Adrenal gland (tissue), 12 donors: ENCODE results near the gene NPBWR2. TPM values are rescaled to one million over a fixed set of nuclear protein-coding genes. Genes with fewer than 3 reads are reported as not detected.
"Not testable (repeated sequence)": the region's sequence is repeated elsewhere in the genome, so short reads cannot be mapped to it uniquely, and the experiment has no call there.

ENCODE experiments used
- DNase-seq, 7 donors: peaks; one replicate each; pipeline ENCODE4 v3.0.0-alpha.2; 2019 to 2020
- H3K27ac ChIP-seq, 5 donors: fragments of 200-600 bp; sonication (generic) in 4 of 5; 1 replicate in 3 of 5; 2 replicates in 2 of 5; pipeline versions ENCODE4 v1.5.1 to v1.8.0; 2016 to 2020; ENCODE audit warnings: mild to moderate bottlenecking in 1 of 5
- H3K27me3 ChIP-seq: fragments of 200-600 bp; 2 replicates; pipeline ENCODE4 v1.8.0; 2021
- H3K36me3 ChIP-seq, 2 donors: fragments of 200-600 bp; replicated peaks in 1 of 2; 1 replicate in 1 of 2; 2 replicates in 1 of 2; pipeline versions ENCODE4 v1.5.1 to v1.8.0; 2018 to 2022
- H3K4me1 ChIP-seq, 2 donors: fragments of 200-600 bp; replicated peaks in 1 of 2; 1 replicate in 1 of 2; 2 replicates in 1 of 2; pipeline versions ENCODE4 v1.5.1 to v1.8.0; 2018 to 2021
- H3K4me3 ChIP-seq, 4 donors: fragments of 200-600 bp; sonication (generic) in 3 of 4; one replicate each; pipeline ENCODE4 v1.5.1; 2016 to 2018
- H3K9me3 ChIP-seq, 3 donors: fragments of 200-600 bp; sonication (generic) in 1 of 3; replicated peaks in 1 of 3; 1 replicate in 2 of 3; 2 replicates in 1 of 3; pipeline versions ENCODE4 v1.5.1 to v1.8.0; 2016 to 2021
- CTCF ChIP-seq, 6 experiments: fragments of 450-650 bp in 4 of 6; fragments of 200-600 bp in 2 of 6; sonication (generic) in 1 of 6; IDR thresholded peaks; 1 replicate in 5 of 6; 2 replicates in 1 of 6; pipeline versions ENCODE4 v1.5.1 to v1.8.0; 2016 to 2021; ENCODE audit warnings: antibody characterized with exemption in 6 of 6, mild to moderate bottlenecking in 2 of 6, moderate library complexity in 1 of 6
- POLR2A ChIP-seq, 2 donors: fragments of 450-650 bp; IDR thresholded peaks; one replicate each; pipeline ENCODE4 v1.6.1; 2017; ENCODE audit warnings: antibody characterized with exemption in 2 of 2, mild to moderate bottlenecking in 2 of 2, moderate library complexity in 1 of 2
- WGBS, 4 donors: extraction: QIAGEN DNeasy Blood & Tissue Kit in 2 of 4; methylation state at CpG; one replicate each; pipeline versions ENCODE4 v1.1.5 to v1.1.7; 2013 to 2017; 5-methylcytosine and 5-hydroxymethylcytosine counted together
- intact Hi-C, 2 donors: fragments of 100-400 bp; cut with DNase I; formaldehyde crosslinking; loops; one replicate each; pipeline versions ENCODE4 v1.14.1 to v1.15.0; 2022 to 2023
- polyA plus RNA-seq, 3 donors: library from polyadenylated mRNA; stranded (reverse); fragments of 200-250 nt in 2 of 3; fragments of 350-450 nt in 1 of 3; fragmentation: Illumina TruSeq in 1 of 3; extraction: RNeasy Lipid Tissue Mini Kit (QIAGEN cat#74804) in 1 of 3; gene quantifications; one replicate each; pipeline ENCODE4 v1.2.3, GENCODE V29; 2013 to 2014
- total RNA-seq, 9 donors: library from RNA; depleted of rRNA in 4 of 9; stranded (reverse); fragments of >200 nt in 4 of 9; fragments of 120-200 nt in 1 of 9; fragmentation: NEBNext Ultra II Directional in 1 of 9; extraction: Animal tissue kit (Norgen Biotek cat#: 25700) in 1 of 9; gene quantifications; one replicate each; pipeline versions ENCODE4 v1.1.0 to v1.2.4, GENCODE V29; 2013 to 2023
- donor health status: healthy with polysubstance abuse.
- donor health status: Bipolar disorder and iron deficiency.
- donor health status: DM: yes; HTN: yes; CAD: no.
- donor health status: DM: no; HTN: no; CAD: no.
- donor health status: DM: no; HTN: no; CAD: no.
- donor health status: DM: yes; HTN: yes; CAD: no.

Gene NPBWR2
- total and polyA plus RNA-seq, 12 donors = 0.18 to 0.42 (median 0.33) TPM; not detected in 8

GRCh38 chr20:64119681-64120341 is 12.4 kb upstream of the NPBWR2 start:
- Histone ChIP-seq H3K27ac (no peak overlapping the region), H3K4me3 (no peak overlapping the region), H3K36me3 (no peaks in the 10 kb centered on the region), H3K9me3 (no peaks in the 10 kb centered on the region), H3K4me1 (no peaks in the 10 kb centered on the region), H3K27me3 (no peaks in the 10 kb centered on the region)
- peak in 5 of 7 donors; percentile 9 to 46 (median 20) for DNase-seq
- WGBS, 4 donors = 49 to 68% (median 54%) methylated on average over 5 to 14 of the region's 14 CpGs
- no peak for TF ChIP-seq POLR2A (IDR thresholded peaks at IDR 0.05)
- no peak for TF ChIP-seq CTCF (IDR thresholded peaks at IDR 0.05)
- intact Hi-C loops = loop anchor here in 1 of 2 donors (10.0 kb wide), 1 partner anchor 85 kb away; the partner anchor contains the start of gene C20orf204

- H3K4me3 ChIP-seq = no peak overlapping the region
- peak in 4 of 7 donors; percentile 2 to 52 (median 13) for DNase-seq
- no peaks in the 10 kb centered on the region for H3K9me3 ChIP-seq
- TF ChIP-seq CTCF (IDR thresholded peaks at IDR 0.05) (no peak), POLR2A (IDR thresholded peaks at IDR 0.05) (no peak)
- H3K36me3 ChIP-seq = no peaks in the 10 kb centered on the region
- no peak overlapping the region for H3K27ac ChIP-seq
- intact Hi-C loops = loop anchor here in 1 of 2 donors (10.0 kb wide), 1 partner anchor 84 kb away; the partner anchor contains the start of gene C20orf204
- no peaks in the 10 kb centered on the region for H3K4me1 ChIP-seq
- H3K27me3 ChIP-seq = no peaks in the 10 kb centered on the region
- WGBS, 4 donors = 71 to 75% (median 73%) methylated on average over 2 to 8 of the region's 8 CpGs
Observed at GRCh38 chr20:64119301-64119680, 11.9 kb upstream of the NPBWR2 start.

GRCh38 chr20:64117432-64117777 is 10.0 kb upstream of the NPBWR2 start:
- 69 to 100% (median 71%) methylated on average over 2 to 6 of the region's 6 CpGs; no CpG with 5 or more reads in 1 of the 4 donors for WGBS, 4 donors
- DNase-seq = peak in 2 of 7 donors; percentile 2 to 4
- H3K27me3 ChIP-seq, H3K36me3 ChIP-seq, H3K27ac ChIP-seq, H3K9me3 ChIP-seq, H3K4me1 ChIP-seq, H3K4me3 ChIP-seq: not testable (repeated sequence)
- intact Hi-C loops = loop anchor here in 1 of 2 donors (10.0 kb wide), 1 partner anchor 83 kb away; the partner anchor contains the start of gene C20orf204

- peak in 5 of 7 donors; percentile 5 to 43 (median 10) for DNase-seq
- no peak overlapping the region for H3K4me3 ChIP-seq
- 84 to 98% (median 88%) methylated on average over 8 to 17 of the region's 17 CpGs for WGBS, 4 donors
- no peak for TF ChIP-seq CTCF (IDR thresholded peaks at IDR 0.05)
- TF ChIP-seq POLR2A (IDR thresholded peaks at IDR 0.05) = no peak
- H3K27ac ChIP-seq = peak overlapping the region in 1 of 5 donors; percentile 41
- no peaks in the 10 kb centered on the region for H3K9me3 ChIP-seq
- intact Hi-C loops = loop anchor here in 1 of 2 donors (10.0 kb wide), 1 partner anchor 82 kb away; the partner anchor contains the start of gene C20orf204
- no peaks in the 10 kb centered on the region for H3K27me3 ChIP-seq
- H3K36me3 ChIP-seq = no peaks in the 10 kb centered on the region
- H3K4me1 ChIP-seq = no peaks in the 10 kb centered on the region
Observed at GRCh38 chr20:64116541-64117431, 9.4 kb upstream of the NPBWR2 start.
